H9 (cell line): ENCODE data around the gene EN1. TPM values are rescaled to one million over a fixed set of nuclear protein-coding genes. Genes with fewer than 3 reads are reported as not detected.

Experiments used
- DNase-seq: peaks from one replicate; pipeline ENCODE4 v3.0.0-alpha.2; 2017
- H2AFZ ChIP-seq: one replicate; pipeline ENCODE4 v1.6.1; 2013; ENCODE audit warnings: mild to moderate bottlenecking, low read length, control low read depth, moderate library complexity
- H2AK5ac ChIP-seq: 2 replicates; pipeline ENCODE4 v1.6.1; 2013; ENCODE audit warnings: low read length, control low read depth, mixed read lengths; ENCODE audit not compliant: insufficient read length
- H2BK120ac ChIP-seq: one replicate; pipeline ENCODE4 v1.6.1; 2013; ENCODE audit warnings: low read depth, mild to moderate bottlenecking, low read length, control low read depth, inconsistent platforms; ENCODE audit not compliant: poor library complexity, severe bottlenecking
- H2BK12ac ChIP-seq: 2 replicates; pipeline ENCODE4 v1.6.1; 2013; ENCODE audit warnings: low read length, control low read depth, mixed read lengths, low read depth; ENCODE audit not compliant: insufficient read length
- H2BK15ac ChIP-seq: 2 replicates; pipeline ENCODE4 v1.6.1; 2013; ENCODE audit warnings: low read depth, low read length, control low read depth
- H2BK20ac ChIP-seq: one replicate; pipeline ENCODE4 v1.6.1; 2013; ENCODE audit warnings: low read depth, mild to moderate bottlenecking, low read length, control low read depth, inconsistent platforms; ENCODE audit not compliant: poor library complexity, severe bottlenecking
- H2BK5ac ChIP-seq: 2 replicates; pipeline ENCODE4 v1.6.1; 2013; ENCODE audit warnings: low read length, control low read depth, mixed read lengths; ENCODE audit not compliant: insufficient read length
- H3K14ac ChIP-seq: 2 replicates; pipeline ENCODE4 v1.6.1; 2013; ENCODE audit warnings: low read length, control low read depth; ENCODE audit not compliant: insufficient read depth
- H3K18ac ChIP-seq: 2 replicates; pipeline ENCODE4 v1.6.1; 2013; ENCODE audit warnings: low read depth, mild to moderate bottlenecking, mixed read lengths, low read length, control low read depth; ENCODE audit not compliant: insufficient read length
- H3K23ac ChIP-seq: 2 replicates; pipeline ENCODE4 v1.6.1; 2013; ENCODE audit warnings: low read length, control low read depth, mixed read lengths, low read depth; ENCODE audit not compliant: insufficient read length
- H3K23me2 ChIP-seq: 2 replicates; pipeline ENCODE4 v1.6.1; 2013; ENCODE audit warnings: low read depth, mild to moderate bottlenecking, mixed read lengths, low read length, control low read depth; ENCODE audit not compliant: insufficient read length, poor library complexity, severe bottlenecking
- H3K27ac ChIP-seq: 2 replicates; pipeline ENCODE4 v1.5.1; 2013; ENCODE audit warnings: low read length, control low read depth, mixed read lengths, low read depth; ENCODE audit not compliant: insufficient read length
- H3K27me3 ChIP-seq: 2 replicates; pipeline ENCODE4 v1.6.1; 2013; ENCODE audit warnings: low read length, control low read depth, inconsistent platforms; ENCODE audit not compliant: insufficient read depth
- H3K4ac ChIP-seq: 2 replicates; pipeline ENCODE4 v1.6.1; 2013; ENCODE audit warnings: low read depth, mild to moderate bottlenecking, control low read depth, inconsistent platforms, low read length, moderate library complexity
- H3K4me1 ChIP-seq: 2 replicates; pipeline ENCODE4 v1.6.1; 2013; ENCODE audit warnings: low read length, control low read depth, inconsistent platforms; ENCODE audit not compliant: insufficient read depth
- H3K4me2 ChIP-seq: 2 replicates; pipeline ENCODE4 v1.6.1; 2013; ENCODE audit warnings: low read length, control low read depth, mixed read lengths; ENCODE audit not compliant: insufficient read length, insufficient read depth
- H3K56ac ChIP-seq: 2 replicates; pipeline ENCODE4 v1.6.1; 2013; ENCODE audit warnings: low read depth, mild to moderate bottlenecking, mixed read lengths, low read length, control low read depth; ENCODE audit not compliant: insufficient read length
- H3K79me1 ChIP-seq: 2 replicates; pipeline ENCODE4 v1.6.1; 2013; ENCODE audit warnings: low read depth, mild to moderate bottlenecking, moderate library complexity, low read length, control low read depth, inconsistent platforms; ENCODE audit not compliant: insufficient read depth, poor library complexity, severe bottlenecking
- H3K79me2 ChIP-seq: 2 replicates; pipeline ENCODE4 v1.6.1; 2013; ENCODE audit warnings: low read length, control low read depth, inconsistent platforms; ENCODE audit not compliant: insufficient read depth
- H3K9ac ChIP-seq: 2 replicates; pipeline ENCODE4 v1.6.1; 2013; ENCODE audit warnings: low read length, control low read depth, mixed read lengths; ENCODE audit not compliant: insufficient read length; ENCODE audit errors: extremely low read depth
- H3K9me3 ChIP-seq: one replicate; pipeline ENCODE4 v1.6.1; 2013; ENCODE audit warnings: low read depth, low read length, inconsistent platforms; ENCODE audit not compliant: control insufficient read depth
- H3T11ph ChIP-seq: one replicate; pipeline ENCODE4 v1.6.1; 2013; ENCODE audit warnings: mild to moderate bottlenecking, low read length, control low read depth, inconsistent platforms
- H4K20me1 ChIP-seq: one replicate; pipeline ENCODE4 v1.6.1; 2013; ENCODE audit not compliant: control insufficient read depth, insufficient read length, insufficient read depth
- H4K5ac ChIP-seq: 2 replicates; pipeline ENCODE4 v1.6.1; 2013; ENCODE audit warnings: low read depth, mild to moderate bottlenecking, mixed read lengths, low read length, control low read depth; ENCODE audit not compliant: insufficient read length
- H4K8ac ChIP-seq: replicated peaks from 2 replicates; pipeline ENCODE4 v1.6.1; 2013; ENCODE audit warnings: low read length, control low read depth, mixed read lengths, low read depth; ENCODE audit not compliant: insufficient read length
- H4K91ac ChIP-seq: 2 replicates; pipeline ENCODE4 v1.6.1; 2013; ENCODE audit warnings: low read depth, mild to moderate bottlenecking, moderate library complexity, mixed read lengths, low read length, control low read depth; ENCODE audit not compliant: insufficient read length
- H3K27ac Mint-ChIP-seq, 3 experiments: 2 replicates in 2 of 3; 3 replicates in 1 of 3; pipeline ENCODE4 v1.8.0; 2020 to 2021; ENCODE audit warnings: mixed read lengths in 3 of 3, mild to moderate bottlenecking in 1 of 3, moderate library complexity in 1 of 3
- H3K27me3 Mint-ChIP-seq: 2 replicates; pipeline ENCODE4 v1.8.0; 2021; ENCODE audit warnings: low read depth, mild to moderate bottlenecking, moderate library complexity, mixed read lengths
- H3K36me3 Mint-ChIP-seq, 3 experiments: 2 replicates in 2 of 3; 3 replicates in 1 of 3; pipeline ENCODE4 v1.8.0; 2020 to 2021; ENCODE audit warnings: low read depth in 3 of 3, mixed read lengths in 3 of 3; ENCODE audit not compliant: insufficient read depth in 1 of 3
- H3K4me1 Mint-ChIP-seq, 2 experiments: 2 replicates each; pipeline ENCODE4 v1.8.0; 2020; ENCODE audit warnings: mixed read lengths in 2 of 2
- H3K4me3 Mint-ChIP-seq, 2 experiments: 2 replicates in 1 of 2; 3 replicates in 1 of 2; pipeline ENCODE4 v1.8.0; 2020 to 2021; ENCODE audit warnings: mild to moderate bottlenecking in 2 of 2, mixed read lengths in 2 of 2, moderate library complexity in 1 of 2
- H3K9me3 Mint-ChIP-seq, 2 experiments: 2 replicates in 1 of 2; 3 replicates in 1 of 2; pipeline ENCODE4 v1.8.0; 2020; ENCODE audit warnings: mild to moderate bottlenecking in 2 of 2, mixed read lengths in 2 of 2, moderate library complexity in 1 of 2
- CTCF ChIP-seq: fragments of 200-600 bp; sonication (generic); conservative IDR thresholded peaks from 3 replicates; pipeline ENCODE4 v1.8.0; 2021; ENCODE audit warnings: antibody characterized with exemption, mild to moderate bottlenecking
- WGBS: extraction: QIAGEN DNeasy Blood & Tissue Kit; methylation state at CpG from one replicate; pipeline ENCODE4 v1.1.7; 2013; ENCODE audit warnings: missing lambda C conversion rate, low lambda C conversion rate, mixed read lengths; ENCODE audit not compliant: insufficient read length; ENCODE audit errors: extremely low coverage; 5-methylcytosine and 5-hydroxymethylcytosine counted together
- total RNA-seq: library from RNA; stranded (reverse); gene quantifications from 2 replicates; pipeline ENCODE4 v1.2.1, GENCODE V29; 2021

Gene EN1
- total RNA-seq, 1 experiment from 2014 or later: not detected

GRCh38 chr2:118852605-118853128 is 5.2 kb upstream of the EN1 start:
- Histone ChIP-seq H3K23ac (no peak overlapping the region), H3K18ac (no peak overlapping the region), H3K27ac (no peak overlapping the region), H2BK15ac (no peak overlapping the region), H3K4me2 (peak overlapping the region; percentile 55), H4K5ac (no peak overlapping the region), H3K14ac (no peak overlapping the region), H4K20me1 (peaks cover 4% of the 10 kb centered on the region), H3K27me3 (peaks cover 94% of the 10 kb centered on the region), H2BK5ac (no peak overlapping the region), H2BK12ac (no peak overlapping the region), H3K4me1 (0 out of 2 replicates have a peak, but pooled peaks cover 2% of the 10 kb centered on the region), H3K23me2 (peaks cover 13% of the 10 kb centered on the region), H4K91ac (no peak overlapping the region), H3K56ac (no peak overlapping the region), H3K4ac (no peak overlapping the region), H2BK120ac (no peak overlapping the region), H3T11ph (no peak overlapping the region), H3K9me3 (no peaks in the 10 kb centered on the region), H4K8ac (no peak overlapping the region), H2AFZ (no peak overlapping the region), H2AK5ac (no peak overlapping the region), H3K9ac (no peak overlapping the region), H3K79me2 (no peaks in the 10 kb centered on the region), H3K79me1 (no peaks in the 10 kb centered on the region), H2BK20ac (no peak overlapping the region)
- Mint-ChIP-seq H3K36me3 (no peaks in the 10 kb centered on the region; a peak in 1 of 7 replicates), H3K27ac (no peak overlapping the region), H3K4me3 (peak overlapping the region in 1 of 2 experiments; percentile 74; a peak in 3 of 5 replicates), H3K4me1 (peaks cover 31 to 70% of the 10 kb centered on the region in 2 experiments), H3K9me3 (peaks cover 0 to 9% of the 10 kb centered on the region in 2 experiments; a peak in 2 of 5 replicates), H3K27me3 (peaks cover 100% of the 10 kb centered on the region)
- no CpG with 5 or more reads among the region's 31 CpGs for WGBS
- TF ChIP-seq CTCF: no peak
- peak; percentile 42 for DNase-seq
